AG10803 (cell line): ENCODE data around the gene CSNK1G2.

Experiments used
- DNase-seq: peaks from one replicate; pipeline ENCODE4 v3.0.0; 2010; ENCODE audit warnings: low read depth
- H3K4me3 ChIP-seq: 2 replicates; pipeline ENCODE4 v1.5.1; 2011; ENCODE audit warnings: mild to moderate bottlenecking, low read length, control low read depth
- TF ChIP-seq, protein P1 (sequence below): conservative IDR thresholded peaks from 2 replicates; pipeline ENCODE4 v1.5.1; 2011; ENCODE audit warnings: mild to moderate bottlenecking, low read length, control low read depth, inconsistent platforms

Gene CSNK1G2

DNA sequence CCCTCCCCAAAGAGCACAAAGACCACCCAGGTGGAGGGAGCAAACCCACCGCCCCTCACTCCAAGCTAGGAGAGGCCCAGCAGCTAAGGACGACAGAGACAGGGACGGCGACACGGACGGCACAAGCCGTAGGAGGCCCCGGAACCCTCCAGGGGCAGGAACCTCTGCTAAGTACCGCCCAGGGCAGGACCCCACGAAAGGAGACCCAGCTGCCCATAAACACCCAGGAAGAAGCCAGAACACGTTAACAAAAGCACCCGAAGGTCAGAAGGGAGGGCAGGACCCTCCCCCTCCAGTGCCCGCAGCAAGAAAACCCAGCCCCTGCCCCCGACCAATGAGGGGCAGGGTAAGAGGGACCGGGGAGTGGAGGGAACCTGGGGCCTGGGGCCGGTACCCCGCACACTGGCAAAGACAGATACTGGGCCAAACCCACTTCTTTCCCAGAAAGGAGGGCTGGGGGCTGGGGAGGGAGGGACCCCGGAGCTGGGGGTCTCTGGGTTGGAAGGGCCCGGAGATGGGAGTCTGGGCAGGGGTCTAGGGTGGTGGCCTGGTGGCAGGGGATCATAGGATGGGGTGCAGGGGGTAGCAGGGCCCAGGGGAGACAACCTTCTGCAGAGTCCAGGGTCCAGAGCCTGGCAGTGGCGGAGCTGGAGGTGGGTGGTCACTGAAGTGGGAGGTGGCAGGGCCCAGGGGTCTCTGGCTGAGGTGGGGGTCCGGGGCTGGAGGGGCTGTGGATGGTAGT, 72.1 kb downstream of the CSNK1G2 start:
- no peak for DNase-seq
- H3K4me3 ChIP-seq: no peak overlapping the region
- TF ChIP-seq, protein P1, sequence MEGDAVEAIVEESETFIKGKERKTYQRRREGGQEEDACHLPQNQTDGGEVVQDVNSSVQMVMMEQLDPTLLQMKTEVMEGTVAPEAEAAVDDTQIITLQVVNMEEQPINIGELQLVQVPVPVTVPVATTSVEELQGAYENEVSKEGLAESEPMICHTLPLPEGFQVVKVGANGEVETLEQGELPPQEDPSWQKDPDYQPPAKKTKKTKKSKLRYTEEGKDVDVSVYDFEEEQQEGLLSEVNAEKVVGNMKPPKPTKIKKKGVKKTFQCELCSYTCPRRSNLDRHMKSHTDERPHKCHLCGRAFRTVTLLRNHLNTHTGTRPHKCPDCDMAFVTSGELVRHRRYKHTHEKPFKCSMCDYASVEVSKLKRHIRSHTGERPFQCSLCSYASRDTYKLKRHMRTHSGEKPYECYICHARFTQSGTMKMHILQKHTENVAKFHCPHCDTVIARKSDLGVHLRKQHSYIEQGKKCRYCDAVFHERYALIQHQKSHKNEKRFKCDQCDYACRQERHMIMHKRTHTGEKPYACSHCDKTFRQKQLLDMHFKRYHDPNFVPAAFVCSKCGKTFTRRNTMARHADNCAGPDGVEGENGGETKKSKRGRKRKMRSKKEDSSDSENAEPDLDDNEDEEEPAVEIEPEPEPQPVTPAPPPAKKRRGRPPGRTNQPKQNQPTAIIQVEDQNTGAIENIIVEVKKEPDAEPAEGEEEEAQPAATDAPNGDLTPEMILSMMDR: no peak

DNA sequence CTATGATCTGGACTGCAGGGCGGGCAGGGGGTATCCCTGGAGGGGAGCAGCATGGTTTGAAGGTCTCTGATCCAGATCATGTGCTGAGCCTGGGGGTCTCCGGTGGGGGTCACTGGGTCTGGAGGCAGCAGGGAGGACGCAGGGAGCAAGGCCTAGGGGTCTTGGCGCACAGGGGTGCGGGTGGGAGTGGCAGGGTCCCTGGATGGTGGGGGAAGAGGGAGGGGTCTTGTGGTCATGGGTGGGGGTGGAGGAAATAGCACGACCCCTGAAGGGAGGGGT, 72.7 kb downstream of the CSNK1G2 start:
- TF ChIP-seq, protein P1: no peak
- DNase-seq: no peak
- H3K4me3 ChIP-seq: no peak overlapping the region

DNA sequence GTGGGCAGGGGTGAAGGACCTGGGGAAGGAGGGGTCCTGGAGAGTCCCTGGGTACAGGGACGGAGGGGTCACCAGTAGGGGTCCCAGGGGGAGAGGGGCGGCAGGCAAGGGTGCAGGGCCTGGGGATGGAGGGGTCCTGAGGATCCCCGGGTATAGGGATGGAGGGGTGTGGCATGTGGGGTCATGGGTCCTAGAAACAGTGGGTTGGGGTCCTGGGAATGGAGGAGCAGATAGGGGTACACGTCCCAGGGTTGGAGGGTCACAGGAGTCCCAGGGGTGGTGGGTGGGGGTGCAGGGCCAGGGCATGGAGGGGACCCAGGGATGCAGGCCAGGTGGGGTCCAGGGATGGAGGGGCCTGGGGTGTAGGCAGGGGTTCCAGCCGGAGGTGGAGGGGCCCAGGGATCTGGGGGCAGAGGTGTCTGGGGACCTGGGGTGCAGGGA, 73.2 kb downstream of the CSNK1G2 start:
- TF ChIP-seq, protein P1: no peak
- H3K4me3 ChIP-seq: peak overlapping the region; percentile 72
- DNase-seq: no peak

DNA sequence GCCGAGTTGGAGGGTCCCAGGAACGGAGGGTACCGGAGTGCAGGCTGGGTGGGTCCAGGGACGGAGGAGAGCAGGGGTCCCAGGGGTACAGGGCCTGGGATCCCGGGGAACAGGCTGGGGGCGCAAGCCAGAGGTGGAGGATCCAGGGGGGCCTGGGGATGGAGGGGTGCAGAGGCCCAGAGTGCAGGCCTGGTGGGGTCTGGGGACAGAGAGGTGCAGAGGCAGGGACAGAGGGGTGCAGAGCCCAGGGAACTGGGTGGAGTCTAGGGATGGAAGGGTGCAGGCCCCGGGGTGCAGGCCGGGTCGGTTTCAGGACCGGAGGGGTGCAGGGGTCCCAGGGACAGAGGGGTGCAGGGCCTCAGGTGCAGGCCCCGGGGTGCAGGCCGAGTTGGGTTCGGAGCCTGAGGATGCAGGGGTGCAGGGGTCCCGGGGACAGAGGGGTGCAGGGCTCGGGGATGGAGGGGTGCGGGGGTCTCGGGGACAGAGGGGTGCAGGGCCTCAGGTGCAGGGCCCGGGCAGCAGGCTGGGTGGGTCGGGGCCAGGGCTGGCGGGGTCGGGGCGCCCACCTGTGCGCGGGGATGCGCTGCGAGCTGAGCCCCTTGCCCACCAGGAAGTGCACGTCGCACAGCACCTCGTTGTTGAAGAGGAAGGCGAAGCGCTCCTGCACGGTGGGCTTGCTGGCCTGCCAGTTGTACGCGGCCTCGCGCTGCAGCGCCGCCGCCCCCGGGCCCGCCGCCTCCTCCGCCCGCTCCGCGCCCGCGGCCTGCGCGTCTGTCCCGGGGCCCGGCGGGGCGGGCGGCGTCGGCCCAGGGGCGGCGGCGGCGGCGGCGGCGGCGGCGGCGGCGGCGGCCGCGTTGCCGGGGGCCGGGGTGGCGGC, 74.0 kb downstream of the CSNK1G2 start:
- no peak for DNase-seq
- peak overlapping the region; percentile 72 for H3K4me3 ChIP-seq
- TF ChIP-seq, protein P1: no peak

DNA sequence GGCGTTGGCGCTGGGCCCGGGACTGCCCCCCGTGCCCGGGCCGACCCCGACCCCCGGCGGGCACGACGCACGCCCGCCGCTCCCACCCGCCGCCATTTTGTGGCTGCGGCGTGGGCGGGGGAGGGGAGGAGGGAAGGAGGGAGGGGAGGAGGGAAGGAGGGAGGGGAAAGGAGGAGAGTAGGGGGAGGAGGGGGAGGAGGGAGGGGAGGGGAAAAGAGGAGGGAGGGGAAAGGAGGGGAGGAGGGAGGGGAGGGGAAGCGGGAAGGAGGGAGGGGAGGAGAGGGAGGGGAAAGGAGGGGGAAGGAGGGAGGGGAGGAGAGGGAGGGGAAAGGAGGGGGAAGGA, 74.6 kb downstream of the CSNK1G2 start, which contains the start of gene BTBD2:
TSS of gene BTBD2 (minus strand) at position 107 of the 343 bp plus-strand sequence. CDS start at position 96, 11 bp downstream.
- TF ChIP-seq, protein P1: no peak
- peak; percentile 86 for DNase-seq
- peak within 1 kb of the TSS; percentile 72 for H3K4me3 ChIP-seq

DNA sequence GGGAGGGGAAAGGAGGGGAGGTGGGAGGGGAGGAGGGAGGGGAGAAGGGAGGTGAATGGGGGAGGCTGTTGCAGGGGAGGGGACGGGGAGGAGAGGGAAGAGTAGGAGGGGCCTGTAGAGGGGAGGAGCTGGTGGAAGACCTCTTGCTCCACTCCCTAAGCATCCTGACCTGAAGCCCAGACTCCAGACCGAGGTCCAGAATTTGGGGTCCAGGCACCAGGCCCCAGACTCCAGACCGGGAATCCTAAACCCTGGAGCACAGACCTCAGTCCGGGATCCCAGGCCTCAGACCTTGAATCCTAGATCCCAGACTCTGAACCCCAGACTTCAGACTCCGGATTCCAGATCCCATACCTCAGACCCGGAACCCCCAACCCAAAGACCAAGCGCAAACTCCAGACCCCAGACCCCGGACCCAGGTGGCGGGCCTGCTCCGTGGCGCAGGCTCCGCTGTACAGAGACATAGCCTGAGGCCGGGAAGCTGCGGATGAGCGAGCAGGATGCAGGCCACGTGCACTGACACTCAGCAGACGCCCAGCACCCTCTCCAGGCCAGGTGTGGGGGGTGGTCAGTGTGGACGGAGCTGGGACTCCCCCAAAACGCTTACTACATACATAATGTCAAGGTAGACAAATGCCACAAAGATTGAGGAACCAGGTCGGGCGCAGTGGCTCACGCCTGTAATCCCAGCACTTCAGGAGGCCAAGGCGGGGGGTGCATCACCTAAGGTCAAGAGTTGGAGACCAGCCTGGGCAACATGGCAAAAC, 75.3 kb downstream of the CSNK1G2 start:
- H3K4me3 ChIP-seq: peak overlapping the region; percentile 58
- TF ChIP-seq, protein P1: no peak
- DNase-seq: peak; percentile 90
